ENCODE results near the gene NAALADL1.
A peak's percentile ranks its signal among the peaks of the same experiment; 100 is the strongest.

The NAALADL1 gene

DNA sequence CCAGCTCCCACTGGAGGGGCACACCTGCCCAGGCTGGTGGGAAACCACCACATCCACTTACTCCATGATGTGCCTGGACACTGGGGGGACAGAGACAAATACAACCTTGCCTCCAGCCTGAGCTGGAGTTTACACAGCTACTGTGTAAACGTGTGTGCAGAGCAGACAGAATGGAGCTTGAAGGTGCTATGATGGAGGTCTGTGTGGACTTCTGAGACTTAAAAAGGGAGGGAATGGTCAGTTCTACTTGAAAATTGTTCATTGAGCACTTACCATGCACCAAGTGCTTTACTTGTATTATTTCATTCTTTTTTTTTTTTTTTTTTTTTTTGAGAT, 14.2 kb upstream of the NAALADL1 start:
- Histone ChIP-seq H3K4me1 (peaks cover 0 to 13% (median 6%) of the 10 kb centered on the region in 10 experiments; a peak in 10 of 20 replicates), H3K27me3 (no peaks in the 10 kb centered on the region; a peak in 1 of 22 replicates), H3K36me3 (peaks cover 0 to 26% (median 20%) of the 10 kb centered on the region in 11 experiments; a peak in 17 of 22 replicates), H3K4me2 (no peak overlapping the region; a peak in 2 of 22 replicates), H3K9ac (no peak overlapping the region), H3K9me3 (replicated peaks in 1 of 11) (no peaks in the 10 kb centered on the region), H3K27ac (no peak overlapping the region), H4K20me1 (peaks cover 0 to 21% (median 7%) of the 10 kb centered on the region in 11 experiments; a peak in 12 of 22 replicates), H3K4me3 (no peak overlapping the region)
- TF ChIP-seq Cebpa-rat (IDR thresholded peaks at IDR 0.05), result no peak

GRCh38 chr11:65071907-65072630, 13.7 kb upstream of the NAALADL1 start:
- Histone ChIP-seq H3K27ac (no peak overlapping the region), H3K27me3 (no peaks in the 10 kb centered on the region; a peak in 1 of 22 replicates), H3K4me1 (peaks cover 0 to 11% (median 4%) of the 10 kb centered on the region in 10 experiments; a peak in 9 of 20 replicates), H3K9ac (no peak overlapping the region), H3K36me3 (peaks cover 0 to 20% (median 15%) of the 10 kb centered on the region in 11 experiments; a peak in 17 of 22 replicates), H3K4me3 (no peak overlapping the region), H4K20me1 (peaks cover 0 to 16% (median 2%) of the 10 kb centered on the region in 11 experiments; a peak in 7 of 22 replicates), H3K4me2 (peak overlapping the region in 1 of 11 experiments; percentile 19; a peak in 2 of 22 replicates), H3K9me3 (replicated peaks in 1 of 11) (no peaks in the 10 kb centered on the region)
- no peak for TF ChIP-seq Cebpa-rat (IDR thresholded peaks at IDR 0.05)

DNA sequence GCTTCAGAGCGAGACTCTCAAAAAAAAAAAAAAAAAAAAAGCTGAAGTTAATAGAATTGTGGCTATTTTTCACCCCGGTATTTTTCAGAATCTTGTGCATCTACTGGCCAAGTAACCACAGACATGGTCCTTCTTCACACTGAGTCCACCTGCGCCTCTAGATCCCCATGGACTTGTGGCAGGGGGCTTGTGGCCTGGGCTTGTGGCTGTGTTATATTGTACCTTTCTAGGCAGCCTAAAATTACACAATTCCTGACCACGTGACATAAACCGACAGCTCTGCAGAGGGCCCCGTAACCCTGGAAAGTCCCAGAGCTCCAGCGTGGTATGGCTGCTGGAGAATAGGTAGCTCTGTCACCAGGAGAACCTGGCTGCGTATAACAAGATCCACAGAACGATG, 10.9 kb upstream of the NAALADL1 start:
- Histone ChIP-seq H4K20me1 (no peaks in the 10 kb centered on the region), H3K27me3 (no peaks in the 10 kb centered on the region; a peak in 1 of 22 replicates), H3K27ac (no peak overlapping the region), H3K4me3 (no peak overlapping the region), H3K9ac (no peak overlapping the region), H3K4me1 (peaks cover 0 to 19% (median 6%) of the 10 kb centered on the region in 10 experiments; a peak in 13 of 20 replicates), H3K9me3 (replicated peaks in 1 of 11) (no peaks in the 10 kb centered on the region), H3K36me3 (no peaks in the 10 kb centered on the region), H3K4me2 (no peak overlapping the region)
- TF ChIP-seq Cebpa-rat (IDR thresholded peaks at IDR 0.05), result no peak

DNA sequence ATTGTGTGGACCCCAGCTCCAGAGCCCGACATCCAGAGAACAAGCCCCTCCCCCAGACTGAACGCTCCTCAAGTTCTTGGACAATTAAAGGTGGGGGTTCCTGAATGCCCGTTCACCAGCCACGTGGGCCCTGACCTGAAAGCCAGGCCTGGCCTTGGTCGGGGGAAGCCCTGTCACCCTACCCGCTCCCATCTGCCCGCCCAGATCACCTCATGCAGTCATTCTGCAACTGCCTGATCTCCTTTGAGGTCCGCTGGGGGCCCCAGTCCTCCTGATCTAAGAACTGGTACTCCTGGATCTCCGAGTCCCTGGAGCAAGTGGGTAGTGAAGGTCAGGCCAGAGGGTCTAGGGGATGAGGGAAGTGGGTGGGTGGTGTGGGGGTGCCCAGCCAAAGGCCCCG, 9.1 kb upstream of the NAALADL1 start:
- H3K9me3 ChIP-seq (replicated peaks in 1 of 11), result no peaks in the 10 kb centered on the region
- no peak overlapping the region; a peak in 1 of 20 replicates for H3K4me3 ChIP-seq
- peak overlapping the region in 2 of 11 experiments; percentile 36 to 68; a peak in 8 of 22 replicates for H3K4me2 ChIP-seq
- H3K9ac ChIP-seq, result peak overlapping the region in 4 of 11 experiments; percentile 30 to 60 (median 39); a peak in 7 of 22 replicates
- no peak for TF ChIP-seq Cebpa-rat (IDR thresholded peaks at IDR 0.05)
- no peaks in the 10 kb centered on the region for H3K36me3 ChIP-seq
- H3K27ac ChIP-seq, result peak overlapping the region in 2 of 11 experiments; percentile 34 to 42; a peak in 3 of 22 replicates
- H4K20me1 ChIP-seq, result no peaks in the 10 kb centered on the region
- no peaks in the 10 kb centered on the region; a peak in 1 of 22 replicates for H3K27me3 ChIP-seq
- H3K4me1 ChIP-seq, result peaks cover 0 to 24% (median 9%) of the 10 kb centered on the region in 10 experiments; a peak in 15 of 20 replicates

DNA sequence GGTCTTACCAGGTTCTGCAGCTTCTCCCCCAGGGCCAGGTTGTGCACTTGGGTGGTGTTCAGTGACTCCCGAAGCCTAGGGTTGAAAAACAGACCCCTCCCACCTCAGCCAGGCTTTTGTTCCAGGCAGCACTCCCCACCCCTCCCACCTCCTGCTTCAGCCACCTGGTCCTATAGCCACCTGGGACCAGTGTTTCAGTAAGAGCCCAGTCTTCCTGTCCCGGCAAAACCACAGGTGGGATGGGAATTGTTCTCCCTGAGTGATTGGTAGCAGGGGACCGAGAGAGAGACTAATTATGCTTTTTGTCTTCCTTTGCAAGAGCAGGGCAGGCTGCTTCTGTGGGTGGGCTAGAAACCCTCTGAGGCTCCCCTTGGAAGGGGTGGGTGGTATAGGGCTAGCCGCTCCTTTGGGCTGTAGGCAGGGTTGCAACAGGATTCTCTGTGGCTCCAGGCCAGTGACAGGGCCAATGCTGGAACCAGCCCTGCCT, 8.5 kb upstream of the NAALADL1 start:
- Histone ChIP-seq H3K4me2 (peak overlapping the region in 2 of 11 experiments; percentile 36 to 68; a peak in 8 of 22 replicates), H3K9ac (peak overlapping the region in 6 of 11 experiments; percentile 7 to 60 (median 30); a peak in 8 of 22 replicates)

DNA sequence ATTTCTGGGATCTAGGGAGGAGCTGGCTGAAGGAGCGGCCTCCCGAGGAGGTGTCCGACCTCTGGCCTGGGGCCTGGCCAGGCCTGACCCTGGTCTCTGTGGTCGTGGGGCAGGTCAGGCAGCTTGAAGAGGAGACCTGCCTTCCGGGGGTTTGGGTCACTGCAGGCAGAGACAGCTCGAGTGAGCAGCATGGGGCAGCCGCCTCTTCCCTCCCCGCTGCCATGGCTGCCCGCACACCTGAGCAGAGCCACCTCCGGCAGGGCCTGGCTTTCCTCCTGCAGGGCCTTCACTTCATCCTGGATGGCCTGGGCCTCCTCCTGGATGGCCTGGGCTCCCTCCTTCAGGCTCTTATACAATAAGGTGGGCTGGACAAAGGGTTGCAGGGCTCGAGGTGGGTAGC, 8.0 kb upstream of the NAALADL1 start:
- peak overlapping the region in 2 of 11 experiments; percentile 36 to 68; a peak in 8 of 22 replicates for H3K4me2 ChIP-seq
- H3K9me3 ChIP-seq (replicated peaks in 1 of 11), result no peaks in the 10 kb centered on the region
- peak overlapping the region in 2 of 11 experiments; percentile 18 to 34; a peak in 4 of 22 replicates for H3K27ac ChIP-seq
- H3K4me1 ChIP-seq, result peaks cover 8 to 26% (median 17%) of the 10 kb centered on the region in 10 experiments
- H3K9ac ChIP-seq, result peak overlapping the region in 5 of 11 experiments; percentile 7 to 60 (median 17); a peak in 3 of 22 replicates
- H3K36me3 ChIP-seq, result no peaks in the 10 kb centered on the region
- TF ChIP-seq Cebpa-rat (IDR thresholded peaks at IDR 0.05), result no peak
- no peaks in the 10 kb centered on the region for H4K20me1 ChIP-seq
- no peak overlapping the region for H3K4me3 ChIP-seq
- H3K27me3 ChIP-seq, result no peaks in the 10 kb centered on the region

More for the DNA sequence above, 8.5 kb upstream of the NAALADL1 start:
- no peak overlapping the region; a peak in 1 of 20 replicates for H3K4me3 ChIP-seq
- no peaks in the 10 kb centered on the region for H3K9me3 ChIP-seq (replicated peaks in 1 of 11)
- no peaks in the 10 kb centered on the region for H3K27me3 ChIP-seq
- peaks cover 2 to 24% (median 12%) of the 10 kb centered on the region in 10 experiments; a peak in 18 of 20 replicates for H3K4me1 ChIP-seq
- H4K20me1 ChIP-seq, result no peaks in the 10 kb centered on the region
- TF ChIP-seq Cebpa-rat (IDR thresholded peaks at IDR 0.05), result no peak
- H3K36me3 ChIP-seq, result no peaks in the 10 kb centered on the region
- peak overlapping the region in 2 of 11 experiments; percentile 34 to 42; a peak in 3 of 22 replicates for H3K27ac ChIP-seq

DNA sequence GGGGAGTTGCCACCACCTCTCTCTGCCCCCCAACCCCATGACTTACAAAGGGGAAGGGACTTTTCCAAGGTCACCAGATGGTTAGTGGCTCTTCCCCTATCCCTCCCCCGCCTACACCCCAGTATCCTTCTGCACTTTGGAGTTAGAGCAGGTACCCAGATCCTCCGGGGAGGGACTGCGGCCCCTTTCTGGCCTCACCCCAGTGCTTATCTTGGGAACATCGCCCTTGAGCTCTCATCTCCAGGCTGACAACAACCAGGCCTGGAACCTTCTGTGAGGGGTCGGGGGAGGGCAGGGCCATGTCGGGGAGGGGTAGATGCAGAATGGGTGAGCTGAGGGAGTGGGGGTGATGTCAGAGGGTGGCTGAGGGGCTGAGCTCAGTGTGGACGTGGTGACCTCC, 7.5 kb upstream of the NAALADL1 start:
- Histone ChIP-seq H3K27me3 (no peaks in the 10 kb centered on the region), H3K4me3 (no peak overlapping the region), H3K9me3 (replicated peaks in 1 of 11) (no peaks in the 10 kb centered on the region), H3K4me1 (peaks cover 12 to 31% (median 21%) of the 10 kb centered on the region in 10 experiments), H4K20me1 (no peaks in the 10 kb centered on the region), H3K9ac (no peak overlapping the region), H3K36me3 (no peaks in the 10 kb centered on the region), H3K27ac (peak overlapping the region in 1 of 11 experiments; percentile 34; a peak in 2 of 22 replicates), H3K4me2 (no peak overlapping the region)
- TF ChIP-seq Cebpa-rat (IDR thresholded peaks at IDR 0.05), result no peak

DNA sequence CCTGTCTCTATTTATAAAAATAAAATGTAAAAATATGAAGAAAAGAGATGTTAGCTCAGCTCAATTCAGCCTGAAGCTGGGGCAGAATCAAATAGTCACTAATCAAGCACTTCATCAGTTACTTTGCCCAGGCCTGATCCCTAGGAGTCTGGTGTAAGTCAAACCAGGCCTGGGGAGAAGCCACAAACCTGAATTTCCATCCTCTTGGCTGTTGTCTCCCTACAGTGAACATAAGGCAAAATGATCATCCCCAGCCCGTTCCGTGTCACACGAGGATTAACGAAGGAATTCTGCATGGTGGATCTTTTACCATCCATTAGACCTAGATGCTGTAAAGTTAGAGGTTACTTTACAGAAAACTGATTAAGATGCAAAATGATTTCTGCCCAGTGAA, 6.5 kb upstream of the NAALADL1 start:
- no peak overlapping the region for H3K27ac ChIP-seq
- H3K9me3 ChIP-seq (replicated peaks in 1 of 11), result no peaks in the 10 kb centered on the region
- no peaks in the 10 kb centered on the region for H3K27me3 ChIP-seq
- H3K4me1 ChIP-seq, result peaks cover 18 to 41% (median 29%) of the 10 kb centered on the region in 10 experiments
- H3K4me3 ChIP-seq, result no peak overlapping the region
- H3K36me3 ChIP-seq, result no peaks in the 10 kb centered on the region
- H3K4me2 ChIP-seq, result no peak overlapping the region; a peak in 1 of 22 replicates
- no peak overlapping the region; a peak in 1 of 22 replicates for H3K9ac ChIP-seq
- H4K20me1 ChIP-seq, result no peaks in the 10 kb centered on the region
- no peak for TF ChIP-seq Cebpa-rat (IDR thresholded peaks at IDR 0.05)

DNA sequence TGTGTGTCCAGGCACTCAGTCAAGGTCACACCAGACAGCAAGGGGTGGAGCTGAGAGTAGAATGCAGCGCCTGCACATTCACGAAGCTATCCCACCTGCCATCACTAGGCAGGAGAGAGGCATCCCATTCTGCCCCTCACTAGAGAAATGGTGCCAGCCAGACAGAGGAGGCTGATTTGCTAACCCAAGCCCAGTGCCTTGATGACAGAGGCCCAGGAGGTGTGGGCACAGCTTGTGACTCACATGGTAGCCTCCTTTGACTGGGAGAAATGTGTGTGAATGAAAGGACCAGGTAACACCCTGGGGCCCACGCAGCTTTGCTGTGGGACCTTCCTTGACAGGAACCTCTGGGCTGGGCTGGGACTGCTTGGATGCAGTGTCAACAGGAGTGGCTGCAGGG, 5.2 kb upstream of the NAALADL1 start:
- H3K9ac ChIP-seq, result no peak overlapping the region
- H3K4me2 ChIP-seq, result no peak overlapping the region

More for the DNA sequence above, 5.2 kb upstream of the NAALADL1 start:
- H3K27ac ChIP-seq, result no peak overlapping the region
- H3K36me3 ChIP-seq, result no peaks in the 10 kb centered on the region
- no peak for TF ChIP-seq Cebpa-rat (IDR thresholded peaks at IDR 0.05)
- H3K27me3 ChIP-seq, result no peaks in the 10 kb centered on the region
- no peaks in the 10 kb centered on the region for H3K9me3 ChIP-seq (replicated peaks in 1 of 11)
- H3K4me1 ChIP-seq, result peaks cover 18 to 46% (median 32%) of the 10 kb centered on the region in 10 experiments
- H3K4me3 ChIP-seq, result no peak overlapping the region
- no peaks in the 10 kb centered on the region; a peak in 1 of 22 replicates for H4K20me1 ChIP-seq
